DND-41 (cell line): ENCODE data around the gene RNF150.

ENCODE experiments used
- CTCF ChIP-seq: IDR thresholded peaks from 2 replicates; pipeline ENCODE4 v1.5.1; 2012; ENCODE audit warnings: borderline replicate concordance, low read length, moderate library complexity, mild to moderate bottlenecking; ENCODE audit not compliant: poor library complexity, severe bottlenecking; ENCODE audit errors: extremely low read depth
- EZH2 ChIP-seq: IDR thresholded peaks from 3 replicates; pipeline ENCODE4 v1.6.1; 2012; ENCODE audit warnings: borderline replicate concordance, low read depth, mild to moderate bottlenecking, moderate library complexity, low read length, inconsistent platforms; ENCODE audit not compliant: severe bottlenecking

- TF ChIP-seq CTCF (no peak), EZH2 (no peak)
Observed at GRCh38 chr4:141126769-141127168, 6.5 kb downstream of the RNF150 start.
